ENCODE data around the gene CNTNAP5.
A peak's percentile ranks its signal among the peaks of the same experiment; 100 is the strongest.

The CNTNAP5 gene

DNA sequence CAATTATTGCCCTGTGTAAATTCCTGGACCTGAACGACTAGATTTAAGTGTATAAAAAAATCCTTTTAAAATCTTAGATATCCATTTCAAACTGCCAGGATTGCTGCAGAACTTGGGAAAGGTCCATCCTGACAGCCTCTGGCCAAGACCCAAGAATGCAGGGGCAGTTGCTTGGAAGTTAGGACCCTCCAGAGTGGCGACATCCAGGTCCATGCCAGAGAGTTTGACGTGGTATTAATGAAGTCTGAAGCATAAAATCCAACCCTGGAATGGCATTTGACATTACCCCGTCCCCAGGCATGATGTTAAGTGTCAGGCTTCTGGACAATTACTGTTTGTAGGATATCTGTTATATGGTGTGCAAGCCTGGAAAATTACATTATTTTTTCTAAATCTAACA lies 810.2 kb downstream of the CNTNAP5 start:
- DNase-seq, result no peak

DNA sequence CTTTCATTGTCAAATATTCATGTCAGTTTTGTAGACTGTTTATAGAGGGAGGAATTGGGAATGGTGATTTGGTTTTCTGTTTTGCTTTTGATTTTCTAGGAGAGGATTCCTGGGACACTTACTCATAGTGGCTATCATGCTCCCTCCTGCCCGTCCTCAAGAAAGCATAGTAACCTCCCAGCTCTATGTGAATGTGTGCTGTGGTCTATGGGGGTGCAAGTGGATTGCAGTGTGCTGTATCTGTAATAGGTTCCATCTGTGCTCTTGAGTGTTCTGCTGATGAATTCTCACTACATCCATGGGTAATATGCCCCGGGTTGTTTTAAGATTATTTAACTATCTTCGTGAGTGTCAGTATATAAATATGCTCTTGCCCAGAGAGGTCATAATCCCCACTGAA lies 811.3 kb downstream of the CNTNAP5 start:
- DNase-seq, result no peak

DNA sequence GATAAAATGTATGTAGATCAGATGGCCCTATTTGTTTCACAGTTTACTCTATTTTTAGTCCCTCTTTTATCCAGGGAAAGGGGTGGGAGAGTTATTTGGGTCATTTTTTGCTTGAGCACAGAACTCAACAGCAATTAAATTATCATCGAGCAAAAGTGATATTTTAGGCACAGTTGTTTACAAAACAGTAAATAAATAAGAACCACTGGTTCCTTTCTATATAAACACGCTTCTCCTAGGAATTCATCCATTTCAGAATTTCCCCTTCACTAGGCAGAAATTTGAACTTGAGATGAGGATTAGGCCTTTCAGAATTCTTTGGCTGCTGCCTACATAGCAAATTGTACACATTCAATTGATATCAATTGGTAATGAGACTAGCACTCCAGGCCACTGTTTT lies 812.4 kb downstream of the CNTNAP5 start:
- DNase-seq, result no peak

- DNase-seq, result no peak
Measured at GRCh38 chr2:124838406-124838805, 813.3 kb downstream of the CNTNAP5 start.

- no peak for DNase-seq
Measured at GRCh38 chr2:124867247-124867646, 842.2 kb downstream of the CNTNAP5 start.

GRCh38 chr2:124874219-124874618 lies 849.1 kb downstream of the CNTNAP5 start:
- no peak for DNase-seq

- no peak for DNase-seq
Measured at GRCh38 chr2:124874676-124875075, 849.6 kb downstream of the CNTNAP5 start.

- no peak for DNase-seq
Measured at GRCh38 chr2:124875627-124876244, 850.6 kb downstream of the CNTNAP5 start.

- peak; percentile 9 for DNase-seq
Measured at GRCh38 chr2:124877141-124877577, 852.1 kb downstream of the CNTNAP5 start.

DNA sequence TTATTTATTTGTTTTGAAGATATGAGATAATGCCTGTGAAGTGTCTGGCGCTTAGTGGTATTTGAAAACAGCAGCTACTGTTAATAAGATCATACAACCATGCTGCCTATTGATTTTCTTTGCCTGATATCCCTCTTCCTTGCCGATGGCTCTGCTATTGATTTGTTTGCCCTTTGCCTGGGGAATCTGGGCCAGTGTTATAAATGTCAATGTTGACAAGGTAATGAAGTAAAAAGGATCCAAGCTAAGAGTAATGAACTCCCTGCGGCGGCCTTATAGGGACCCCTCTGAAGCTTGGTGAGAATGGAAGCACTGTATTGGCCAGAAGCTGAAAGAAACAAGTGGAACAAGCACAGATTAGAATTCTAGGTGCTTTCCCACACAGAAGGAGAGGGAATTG lies 854.6 kb downstream of the CNTNAP5 start:
- no peak for DNase-seq

GRCh38 chr2:124880995-124881394 lies 855.9 kb downstream of the CNTNAP5 start:
- no peak for DNase-seq

DNA sequence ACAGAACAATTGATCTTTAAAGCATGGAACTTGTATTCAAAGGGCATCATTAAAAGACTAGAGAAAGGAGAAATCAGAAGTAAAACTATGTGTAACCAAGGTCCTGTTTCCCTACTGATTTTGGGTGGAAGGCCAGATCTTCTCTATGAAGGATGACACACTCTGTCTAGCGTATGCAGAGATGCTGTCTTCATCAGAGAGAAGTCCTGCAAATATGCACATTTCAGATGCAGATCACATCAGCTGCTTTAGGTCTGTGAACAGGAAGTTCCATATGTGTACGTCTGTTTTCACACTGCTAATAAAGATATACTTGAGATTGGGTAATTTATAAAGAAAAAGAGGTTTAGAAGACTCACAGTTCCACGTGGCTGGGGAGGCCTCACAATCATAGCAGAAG lies 857.3 kb downstream of the CNTNAP5 start:
- DNase-seq, result no peak

GRCh38 chr2:124883595-124883994 lies 858.5 kb downstream of the CNTNAP5 start:
- DNase-seq, result no peak

GRCh38 chr2:124884315-124884714 lies 859.2 kb downstream of the CNTNAP5 start:
- DNase-seq, result no peak

GRCh38 chr2:124886216-124886615 lies 861.1 kb downstream of the CNTNAP5 start:
- DNase-seq, result no peak

GRCh38 chr2:124887466-124887865 lies 862.4 kb downstream of the CNTNAP5 start:
- DNase-seq, result no peak

DNA sequence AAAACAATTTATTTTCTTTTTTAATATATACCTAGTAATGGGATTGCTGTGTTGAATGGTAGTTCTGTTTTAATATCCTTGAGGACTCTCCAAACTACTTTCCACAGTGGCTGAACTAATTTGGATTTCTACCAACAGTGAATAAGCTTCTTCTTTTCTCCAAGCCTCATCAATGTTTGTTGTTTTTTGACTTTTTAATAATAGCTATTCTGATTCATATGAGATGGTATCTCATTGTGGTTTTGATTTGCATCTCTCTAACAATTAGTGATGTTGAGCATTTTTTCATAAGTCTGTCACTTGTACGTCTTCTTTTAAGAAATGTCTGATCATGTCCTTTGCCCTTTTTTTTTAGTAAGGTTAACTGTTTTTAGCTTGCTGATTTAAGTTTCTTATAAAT lies 863.3 kb downstream of the CNTNAP5 start:
- no peak for DNase-seq

- DNase-seq, result peak; percentile 27
Measured at GRCh38 chr2:124894199-124894598, 869.1 kb downstream of the CNTNAP5 start.

DNA sequence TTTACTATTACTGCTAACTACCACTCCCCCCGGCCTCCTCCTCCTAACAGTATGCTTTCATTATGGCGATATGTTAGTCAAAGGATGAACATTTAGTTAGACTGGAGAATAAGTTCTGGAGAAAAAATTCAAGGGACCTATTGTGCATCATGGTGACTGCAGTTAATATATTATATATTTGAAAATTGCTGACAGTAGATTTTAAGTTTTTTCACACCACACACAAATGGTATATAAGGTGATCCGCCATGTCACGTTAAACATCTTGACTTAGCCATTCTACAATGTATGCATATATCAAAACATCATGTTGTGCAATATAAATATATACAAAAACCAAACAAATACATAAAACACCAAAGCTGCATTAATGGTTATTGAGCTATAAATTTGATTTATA lies 873.7 kb downstream of the CNTNAP5 start:
- no peak for DNase-seq

DNA sequence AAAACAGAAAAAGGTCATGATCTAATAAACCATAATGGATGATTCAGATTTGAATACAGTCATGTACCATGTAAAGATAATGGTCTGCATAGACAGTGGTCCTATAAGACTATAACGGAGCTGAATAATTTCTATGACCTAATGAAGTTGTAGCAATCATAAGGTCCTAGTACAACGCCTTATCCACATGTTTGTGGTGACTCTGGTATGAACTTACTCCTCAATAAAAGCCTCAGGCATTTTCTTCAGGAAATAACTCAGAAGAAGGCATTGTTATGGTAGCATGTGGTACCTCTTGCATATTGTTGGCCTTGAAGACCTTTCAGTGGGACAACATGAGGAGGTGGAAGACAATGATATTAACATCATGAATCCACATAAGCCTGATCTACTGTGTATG lies 883.3 kb downstream of the CNTNAP5 start:
- DNase-seq, result peak; percentile 7

GRCh38 chr2:124911560-124911959 lies 886.5 kb downstream of the CNTNAP5 start:
- DNase-seq, result no peak

- DNase-seq, result no peak
Measured at GRCh38 chr2:124913868-124914267, 888.8 kb downstream of the CNTNAP5 start.

DNA sequence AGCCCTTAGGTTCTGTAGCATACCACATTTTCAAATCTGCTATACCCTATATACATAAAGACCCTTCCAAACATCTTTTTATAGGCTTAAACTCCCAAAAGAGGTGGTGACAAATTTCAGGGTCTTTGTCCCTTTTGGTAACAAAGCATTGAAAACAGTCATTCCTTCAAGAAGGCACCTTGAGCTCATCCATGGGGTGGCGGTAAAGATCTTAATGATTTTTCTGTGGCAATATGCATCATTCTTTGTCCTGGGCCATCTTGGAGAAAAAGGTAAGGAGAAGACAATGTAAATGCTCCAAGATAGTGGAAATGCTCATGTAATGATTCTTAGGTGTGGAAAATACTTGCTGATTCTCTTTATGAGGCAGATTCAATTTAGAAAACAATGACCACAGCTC lies 890.5 kb downstream of the CNTNAP5 start:
- DNase-seq, result no peak

DNA sequence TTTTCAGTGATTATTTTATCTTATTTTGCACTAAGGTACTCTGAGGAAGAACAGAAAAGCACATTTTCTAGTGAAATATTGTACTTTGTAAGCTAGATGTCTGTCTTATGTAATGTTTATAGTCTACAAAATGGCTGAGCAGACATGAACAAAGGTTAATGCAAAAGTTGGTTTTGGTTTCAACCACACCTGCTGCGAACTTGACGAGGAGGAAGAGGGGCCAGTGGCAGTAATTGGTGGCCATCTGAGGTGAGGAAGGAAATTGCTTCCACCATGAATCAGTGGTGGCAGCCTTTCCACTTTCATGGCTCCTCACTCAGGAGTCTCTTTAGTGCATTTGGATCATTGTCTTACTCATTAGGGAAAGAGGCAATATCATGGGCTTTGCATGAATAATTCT lies 894.2 kb downstream of the CNTNAP5 start:
- DNase-seq, result no peak

GRCh38 chr2:124920448-124920847 lies 895.4 kb downstream of the CNTNAP5 start:
- DNase-seq, result no peak

DNA sequence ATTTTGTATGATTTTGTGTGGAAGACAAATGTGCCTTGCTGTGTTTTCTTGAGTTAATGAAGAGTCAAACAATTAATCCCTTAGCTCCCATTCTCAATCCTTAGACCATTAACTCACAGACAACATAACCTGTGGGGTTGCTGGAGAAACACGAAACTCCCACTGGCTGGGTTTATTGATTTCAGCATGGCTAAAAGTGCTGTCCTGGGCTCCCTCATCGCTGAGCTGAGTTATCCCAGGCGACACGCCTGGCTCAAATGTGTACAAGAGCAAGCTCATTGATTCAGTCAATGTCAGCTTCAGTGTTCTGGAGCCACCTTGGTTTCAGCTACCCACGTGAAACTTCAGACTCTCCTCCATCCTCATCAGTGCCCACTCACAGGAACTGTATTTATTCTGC lies 896.1 kb downstream of the CNTNAP5 start:
- DNase-seq, result no peak
